Measurements from ENCODE around the gene CKAP4.

Gene CKAP4

GRCh38 chr12:106239241-106239950, 8.4 kb downstream of the CKAP4 start:
- TF ChIP-seq CTCF (conservative IDR thresholded peaks at IDR 0.05): no peak
- H3K27ac ChIP-seq: no peak overlapping the region

- no peak overlapping the region for H3K27ac ChIP-seq
- no peak for TF ChIP-seq CTCF (conservative IDR thresholded peaks at IDR 0.05)
Observed at GRCh38 chr12:106238146-106238545, 9.7 kb downstream of the CKAP4 start.

GRCh38 chr12:106235770-106236169, 12.1 kb downstream of the CKAP4 start:
- no peak overlapping the region for H3K27ac ChIP-seq
- TF ChIP-seq CTCF (conservative IDR thresholded peaks at IDR 0.05): no peak

GRCh38 chr12:106234449-106234848, 13.4 kb downstream of the CKAP4 start:
- no peak for TF ChIP-seq CTCF (conservative IDR thresholded peaks at IDR 0.05)
- H3K27ac ChIP-seq: no peak overlapping the region

GRCh38 chr12:106233011-106233410, 14.8 kb downstream of the CKAP4 start:
- H3K27ac ChIP-seq: no peak overlapping the region
- TF ChIP-seq CTCF (conservative IDR thresholded peaks at IDR 0.05): no peak

GRCh38 chr12:106229036-106229591, 18.7 kb downstream of the CKAP4 start:
- no peak for TF ChIP-seq CTCF (conservative IDR thresholded peaks at IDR 0.05)
- H3K27ac ChIP-seq: no peak overlapping the region

GRCh38 chr12:106228320-106228710, 19.5 kb downstream of the CKAP4 start:
- H3K27ac ChIP-seq: no peak overlapping the region
- no peak for TF ChIP-seq CTCF (conservative IDR thresholded peaks at IDR 0.05)

Measured in VCaP (cell line).